ENCODE data around the gene NAA30.

NAA30 gene

DNA sequence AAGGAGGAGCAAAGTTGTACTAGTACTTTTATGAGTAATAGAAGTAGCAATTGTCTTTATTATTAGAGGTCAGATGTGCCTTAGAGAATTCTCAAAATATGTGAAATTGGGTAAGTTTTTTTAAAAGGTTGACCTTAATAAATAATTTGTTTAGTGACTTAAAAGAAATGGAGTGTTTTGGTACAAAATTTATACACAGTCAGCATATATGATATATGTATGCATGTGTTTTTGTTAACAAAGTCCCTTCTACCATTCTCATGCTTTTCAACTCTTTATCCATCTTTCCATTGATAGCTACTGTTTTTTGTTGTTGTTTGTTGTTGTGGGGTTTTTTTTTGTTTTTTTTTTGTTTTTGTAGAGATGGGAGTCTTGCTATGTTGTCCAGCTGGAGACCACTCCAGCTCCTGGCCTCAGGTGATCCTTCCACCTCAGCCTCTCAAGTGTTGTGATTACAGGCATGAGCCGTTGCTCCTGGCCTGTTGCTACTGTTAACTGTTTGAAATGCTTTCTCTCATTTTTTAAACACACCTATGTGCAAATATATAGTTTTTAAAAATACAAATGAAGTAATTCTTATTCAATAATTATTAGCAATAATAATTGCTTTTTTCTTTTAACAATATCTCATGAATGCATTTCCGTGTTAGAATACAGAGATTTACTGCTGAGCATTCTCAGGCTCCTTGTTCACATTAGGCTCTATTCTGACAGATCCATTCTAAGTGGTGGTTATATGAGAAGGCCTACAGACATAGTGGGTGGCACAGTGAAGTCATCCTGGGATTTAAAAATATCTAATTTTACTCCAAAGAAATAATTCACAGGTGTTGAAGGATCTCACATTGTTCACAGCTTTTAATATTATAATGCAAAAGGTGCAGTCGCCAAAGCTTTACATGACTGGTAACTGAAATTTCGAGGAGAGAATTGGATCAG is 10.4 kb downstream of the NAA30 start:
- no peak overlapping the region for H3K27ac ChIP-seq (ENCODE audit: low read length)
- peaks cover 2 to 4% of the 10 kb centered on the region in 2 donors for H3K36me3 ChIP-seq (ENCODE audit: control insufficient read depth in 2 of 2, insufficient read depth in 2 of 2, low read length in 2 of 2)
- H3K9me3 ChIP-seq (ENCODE audit: control insufficient read depth in 2 of 2, low read length in 2 of 2) = no peaks in the 10 kb centered on the region
- no peak overlapping the region for H3K9ac ChIP-seq (ENCODE audit: low read length in 2 of 2)
- H3K4me1 ChIP-seq (ENCODE audit: control insufficient read depth, insufficient read depth, low read length) = no peaks in the 10 kb centered on the region
- no peaks in the 10 kb centered on the region for H3K27me3 ChIP-seq (ENCODE audit: control insufficient read depth in 1 of 2, insufficient read depth in 2 of 2, low read length in 2 of 2)
- no peak overlapping the region for H3K4me3 ChIP-seq (ENCODE audit: low read length in 2 of 2)

DNA sequence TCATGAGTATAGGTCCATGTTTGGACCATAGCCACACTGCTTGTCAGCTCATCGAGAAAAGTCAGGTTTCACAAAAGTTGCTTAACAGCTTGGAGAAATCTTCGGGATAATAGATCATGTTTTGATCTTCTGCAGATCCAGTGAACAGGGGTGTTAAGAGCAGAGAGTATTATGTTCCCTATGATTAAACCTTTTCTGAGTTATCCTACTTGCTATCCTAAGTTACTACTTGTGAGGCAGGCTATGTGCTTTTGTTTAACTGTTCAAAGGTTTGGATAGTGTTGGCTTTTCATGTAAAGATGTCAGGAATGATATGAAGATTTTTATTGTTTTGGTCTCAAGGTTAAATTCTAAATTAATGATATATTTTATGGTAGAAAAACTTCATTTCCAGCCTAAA is 11.1 kb downstream of the NAA30 start:
- no peaks in the 10 kb centered on the region for H3K4me1 ChIP-seq (ENCODE audit: control insufficient read depth, insufficient read depth, low read length)

DNA sequence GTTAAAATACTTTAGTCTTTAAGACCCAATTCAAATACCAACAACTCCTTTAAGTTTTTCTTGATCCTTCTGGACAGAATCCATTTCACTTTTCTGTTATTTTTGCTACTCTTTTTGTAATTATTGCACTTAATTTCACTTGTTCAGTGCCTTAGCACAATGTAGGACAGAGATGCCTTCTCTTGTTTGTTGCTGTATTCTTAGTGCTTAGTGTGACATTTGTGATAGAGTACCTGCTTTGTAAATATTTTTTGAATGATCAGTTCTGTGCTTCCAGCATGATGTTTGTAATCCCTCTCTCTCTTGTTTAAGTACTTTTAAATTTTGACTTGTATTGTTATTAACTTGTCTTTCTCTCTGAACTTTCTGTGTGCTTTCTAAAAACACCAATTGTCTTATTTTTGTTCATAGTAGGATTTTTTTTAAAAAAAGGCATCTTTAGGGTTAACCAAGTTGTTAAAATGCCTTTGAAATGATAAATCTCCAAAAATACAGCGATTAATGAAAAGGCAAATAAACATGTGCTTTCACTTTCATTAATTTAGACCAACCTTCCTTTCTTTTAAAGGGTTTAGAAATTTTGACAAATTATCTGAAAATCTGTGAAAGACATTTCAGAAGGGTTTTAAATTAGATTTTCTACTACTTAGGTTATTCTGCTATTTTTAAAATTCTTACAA is 11.9 kb downstream of the NAA30 start:
- no peak overlapping the region for H3K4me3 ChIP-seq (ENCODE audit: low read length in 2 of 2)
- no peaks in the 10 kb centered on the region for H3K9me3 ChIP-seq (ENCODE audit: control insufficient read depth in 2 of 2, low read length in 2 of 2)
- no peak overlapping the region for H3K27ac ChIP-seq (ENCODE audit: low read length)
- no peaks in the 10 kb centered on the region for H3K4me1 ChIP-seq (ENCODE audit: control insufficient read depth, insufficient read depth, low read length)
- H3K36me3 ChIP-seq (ENCODE audit: control insufficient read depth in 2 of 2, insufficient read depth in 2 of 2, low read length in 2 of 2) = peaks cover 2 to 4% of the 10 kb centered on the region in 2 donors
- H3K9ac ChIP-seq (ENCODE audit: low read length in 2 of 2) = no peak overlapping the region
- H3K27me3 ChIP-seq (ENCODE audit: control insufficient read depth in 1 of 2, insufficient read depth in 2 of 2, low read length in 2 of 2) = no peaks in the 10 kb centered on the region

More for the DNA sequence above, 11.1 kb downstream of the NAA30 start:
- H3K27me3 ChIP-seq (ENCODE audit: control insufficient read depth in 1 of 2, insufficient read depth in 2 of 2, low read length in 2 of 2) = no peaks in the 10 kb centered on the region
- H3K9me3 ChIP-seq (ENCODE audit: control insufficient read depth in 2 of 2, low read length in 2 of 2) = no peaks in the 10 kb centered on the region
- no peak overlapping the region for H3K4me3 ChIP-seq (ENCODE audit: low read length in 2 of 2)
- H3K9ac ChIP-seq (ENCODE audit: low read length in 2 of 2) = no peak overlapping the region
- H3K27ac ChIP-seq (ENCODE audit: low read length) = no peak overlapping the region
- peaks cover 2 to 4% of the 10 kb centered on the region in 2 donors for H3K36me3 ChIP-seq (ENCODE audit: control insufficient read depth in 2 of 2, insufficient read depth in 2 of 2, low read length in 2 of 2)

DNA sequence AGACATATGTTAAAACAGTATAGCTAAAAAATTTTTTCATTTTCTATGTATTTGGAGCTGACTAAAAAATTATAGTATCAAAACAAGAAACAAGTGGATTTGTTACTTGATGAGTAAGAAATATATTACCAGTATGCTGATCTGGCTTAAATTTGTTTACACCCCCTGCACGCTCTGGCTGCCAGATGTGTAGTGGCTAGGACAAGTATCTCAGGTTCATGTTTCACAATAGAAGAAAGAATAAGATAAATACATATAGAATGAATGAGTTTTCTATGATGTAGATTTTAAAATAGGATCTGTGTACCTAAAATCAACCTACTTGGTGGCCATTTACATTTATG is 13.1 kb downstream of the NAA30 start:
- Histone ChIP-seq H3K9ac (ENCODE audit: low read length in 2 of 2) (no peak overlapping the region), H3K27me3 (ENCODE audit: control insufficient read depth in 1 of 2, insufficient read depth in 2 of 2, low read length in 2 of 2) (no peaks in the 10 kb centered on the region), H3K27ac (ENCODE audit: low read length) (no peak overlapping the region), H3K4me1 (ENCODE audit: control insufficient read depth, insufficient read depth, low read length) (no peaks in the 10 kb centered on the region), H3K36me3 (ENCODE audit: control insufficient read depth in 2 of 2, insufficient read depth in 2 of 2, low read length in 2 of 2) (peaks cover 2 to 4% of the 10 kb centered on the region in 2 donors), H3K4me3 (ENCODE audit: low read length in 2 of 2) (no peak overlapping the region), H3K9me3 (ENCODE audit: control insufficient read depth in 2 of 2, low read length in 2 of 2) (no peaks in the 10 kb centered on the region)

DNA sequence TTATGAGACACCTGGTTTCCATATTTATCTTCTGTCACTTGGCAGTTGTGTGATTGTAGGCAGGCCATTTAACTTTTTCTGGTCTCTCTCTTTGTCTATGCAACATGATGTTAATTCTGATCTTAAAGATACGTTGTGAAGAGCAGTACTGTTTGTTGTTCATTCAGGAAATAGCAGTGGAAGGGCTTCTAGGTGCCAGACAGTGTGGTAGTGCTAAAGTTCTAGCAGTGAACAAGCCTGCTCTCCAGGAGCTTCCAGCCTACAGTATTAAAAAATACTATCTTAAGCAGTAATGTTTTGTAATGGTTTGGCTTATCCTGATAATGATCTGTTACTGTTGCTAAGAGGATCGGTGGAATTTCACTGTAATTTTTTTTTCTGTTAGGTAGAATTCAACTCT is 15.2 kb downstream of the NAA30 start:
- Histone ChIP-seq H3K4me3 (ENCODE audit: low read length in 2 of 2) (no peak overlapping the region), H3K36me3 (ENCODE audit: control insufficient read depth in 2 of 2, insufficient read depth in 2 of 2, low read length in 2 of 2) (peaks cover 3 to 11% of the 10 kb centered on the region in 2 donors), H3K9ac (ENCODE audit: low read length in 2 of 2) (no peak overlapping the region), H3K4me1 (ENCODE audit: control insufficient read depth, insufficient read depth, low read length) (no peaks in the 10 kb centered on the region), H3K27ac (ENCODE audit: low read length) (no peak overlapping the region), H3K27me3 (ENCODE audit: control insufficient read depth in 1 of 2, insufficient read depth in 2 of 2, low read length in 2 of 2) (no peaks in the 10 kb centered on the region), H3K9me3 (ENCODE audit: control insufficient read depth in 2 of 2, low read length in 2 of 2) (no peaks in the 10 kb centered on the region)

DNA sequence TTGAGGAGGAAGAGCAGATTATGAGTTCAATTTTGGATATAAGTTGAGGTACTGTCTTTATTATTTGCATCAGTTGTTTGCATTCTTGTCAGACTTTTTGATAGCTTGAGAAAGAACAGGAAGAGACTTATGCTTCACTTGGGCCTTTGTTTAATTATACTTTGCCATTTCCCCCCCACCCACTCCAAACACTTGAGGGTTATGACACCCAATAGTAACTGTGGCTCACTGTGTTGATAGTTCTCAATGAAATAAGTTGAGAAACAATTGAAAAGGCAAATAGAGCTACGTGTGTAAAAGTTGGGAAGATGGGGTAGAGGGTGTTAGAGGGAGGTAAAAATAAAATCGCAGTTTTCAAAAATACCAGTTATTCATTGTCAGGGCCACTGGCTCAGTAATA is 17.7 kb downstream of the NAA30 start:
- no peak overlapping the region for H3K4me3 ChIP-seq (ENCODE audit: low read length in 2 of 2)
- H3K27ac ChIP-seq (ENCODE audit: low read length) = no peak overlapping the region
- H3K36me3 ChIP-seq (ENCODE audit: control insufficient read depth in 2 of 2, insufficient read depth in 2 of 2, low read length in 2 of 2) = peaks cover 3 to 18% of the 10 kb centered on the region in 2 donors
- no peaks in the 10 kb centered on the region for H3K9me3 ChIP-seq (ENCODE audit: control insufficient read depth in 2 of 2, low read length in 2 of 2)
- H3K27me3 ChIP-seq (ENCODE audit: control insufficient read depth in 1 of 2, insufficient read depth in 2 of 2, low read length in 2 of 2) = no peaks in the 10 kb centered on the region
- H3K9ac ChIP-seq (ENCODE audit: low read length in 2 of 2) = no peak overlapping the region
- H3K4me1 ChIP-seq (ENCODE audit: control insufficient read depth, insufficient read depth, low read length) = no peaks in the 10 kb centered on the region

DNA sequence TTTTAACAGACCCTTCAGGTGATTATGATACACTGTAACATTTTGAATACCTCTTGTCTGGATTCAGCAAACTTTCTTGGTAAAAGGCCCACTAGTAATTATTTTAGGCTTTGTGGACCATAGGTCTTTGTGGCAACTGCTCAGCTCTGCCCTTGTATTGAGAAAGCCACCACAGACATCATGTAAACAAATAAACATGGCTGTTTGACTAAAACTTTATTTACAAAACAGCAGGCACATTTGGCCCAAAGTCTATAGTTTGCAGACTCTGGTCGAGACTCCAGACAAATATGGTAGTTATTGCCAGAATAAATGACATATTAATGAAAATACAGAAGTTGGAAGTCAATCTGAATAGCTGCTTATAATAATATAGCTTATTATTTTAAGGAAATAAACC is 18.2 kb downstream of the NAA30 start:
- H3K36me3 ChIP-seq (ENCODE audit: control insufficient read depth in 2 of 2, insufficient read depth in 2 of 2, low read length in 2 of 2) = peaks cover 3 to 18% of the 10 kb centered on the region in 2 donors
- no peak overlapping the region for H3K27ac ChIP-seq (ENCODE audit: low read length)
- H3K9ac ChIP-seq (ENCODE audit: low read length in 2 of 2) = no peak overlapping the region
- H3K4me1 ChIP-seq (ENCODE audit: control insufficient read depth, insufficient read depth, low read length) = no peaks in the 10 kb centered on the region
- no peak overlapping the region for H3K4me3 ChIP-seq (ENCODE audit: low read length in 2 of 2)
- no peaks in the 10 kb centered on the region for H3K27me3 ChIP-seq (ENCODE audit: control insufficient read depth in 1 of 2, insufficient read depth in 2 of 2, low read length in 2 of 2)
- no peaks in the 10 kb centered on the region for H3K9me3 ChIP-seq (ENCODE audit: control insufficient read depth in 2 of 2, low read length in 2 of 2)

DNA sequence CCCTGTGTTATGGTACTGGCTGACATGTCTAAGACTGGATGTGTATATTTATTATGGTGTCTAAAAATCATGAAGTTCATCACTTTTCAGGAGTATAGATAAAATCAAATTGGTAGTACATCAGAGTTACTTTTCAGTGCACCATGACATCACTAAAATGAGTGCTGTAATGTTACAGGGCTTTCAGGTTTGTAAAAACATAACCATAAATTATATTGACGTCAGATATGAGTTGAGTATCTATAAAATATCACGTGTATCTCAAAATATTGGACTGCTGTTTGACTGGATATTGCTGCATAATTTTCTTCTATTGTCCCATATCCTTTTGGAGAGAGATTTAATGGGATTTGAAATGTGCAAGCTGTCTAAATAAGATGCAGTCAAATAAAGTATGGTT is 22.0 kb downstream of the NAA30 start:
- H3K27me3 ChIP-seq (ENCODE audit: control insufficient read depth in 1 of 2, insufficient read depth in 2 of 2, low read length in 2 of 2) = no peaks in the 10 kb centered on the region
- H3K36me3 ChIP-seq (ENCODE audit: control insufficient read depth in 2 of 2, insufficient read depth in 2 of 2, low read length in 2 of 2) = peaks cover 3 to 16% of the 10 kb centered on the region in 2 donors
- H3K9ac ChIP-seq (ENCODE audit: low read length in 2 of 2) = no peak overlapping the region
- no peak overlapping the region for H3K4me3 ChIP-seq (ENCODE audit: low read length in 2 of 2)
- H3K9me3 ChIP-seq (ENCODE audit: control insufficient read depth in 2 of 2, low read length in 2 of 2) = no peaks in the 10 kb centered on the region
- H3K27ac ChIP-seq (ENCODE audit: low read length) = no peak overlapping the region
- no peaks in the 10 kb centered on the region for H3K4me1 ChIP-seq (ENCODE audit: control insufficient read depth, insufficient read depth, low read length)

DNA sequence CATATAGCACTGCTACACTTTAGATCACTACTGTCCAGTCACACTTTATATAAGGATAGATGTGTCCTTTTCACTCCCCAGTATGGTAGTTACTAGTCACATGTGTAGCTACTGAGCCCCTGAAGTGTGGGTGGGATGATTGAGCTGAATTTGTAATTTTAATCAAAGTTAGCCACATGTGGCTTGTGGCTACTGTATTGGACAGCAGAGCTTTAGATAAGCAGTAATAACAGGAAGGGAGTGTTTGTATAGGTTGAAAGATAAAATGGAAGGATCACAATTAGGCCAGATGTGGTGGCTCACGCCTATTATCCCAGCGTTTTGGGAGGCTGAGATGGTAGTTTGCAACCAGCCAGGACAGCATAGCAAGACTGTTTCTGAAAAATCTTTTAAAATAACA is 23.5 kb downstream of the NAA30 start:
- Histone ChIP-seq H3K9ac (ENCODE audit: low read length in 2 of 2) (no peak overlapping the region), H3K4me3 (ENCODE audit: low read length in 2 of 2) (no peak overlapping the region), H3K9me3 (ENCODE audit: control insufficient read depth in 2 of 2, low read length in 2 of 2) (no peaks in the 10 kb centered on the region), H3K27me3 (ENCODE audit: control insufficient read depth in 1 of 2, insufficient read depth in 2 of 2, low read length in 2 of 2) (no peaks in the 10 kb centered on the region), H3K27ac (ENCODE audit: low read length) (no peak overlapping the region), H3K4me1 (ENCODE audit: control insufficient read depth, insufficient read depth, low read length) (no peaks in the 10 kb centered on the region), H3K36me3 (ENCODE audit: control insufficient read depth in 2 of 2, insufficient read depth in 2 of 2, low read length in 2 of 2) (peaks cover 3 to 16% of the 10 kb centered on the region in 2 donors)

DNA sequence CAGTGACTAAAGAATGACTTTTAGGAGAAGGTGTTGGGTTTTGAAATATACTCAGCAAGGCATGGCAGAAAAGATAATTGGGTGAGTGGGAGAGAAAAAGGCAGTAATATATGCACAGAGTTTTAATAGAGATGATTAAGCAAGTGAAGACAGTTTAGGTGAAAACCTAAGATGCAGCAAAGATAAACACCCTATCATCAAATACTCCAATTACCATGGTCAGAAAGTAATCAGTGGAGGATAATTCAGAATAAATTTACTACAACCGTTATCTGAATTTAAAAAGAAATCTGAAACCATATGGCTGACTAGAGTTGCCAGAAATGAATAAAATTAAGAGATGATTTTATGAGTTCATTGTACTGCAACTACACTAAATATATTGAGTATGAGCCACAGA is 26.8 kb downstream of the NAA30 start:
- no peak overlapping the region for H3K9ac ChIP-seq (ENCODE audit: low read length in 2 of 2)
- H3K27ac ChIP-seq (ENCODE audit: low read length) = no peak overlapping the region
- no peak overlapping the region for H3K4me3 ChIP-seq (ENCODE audit: low read length in 2 of 2)
- H3K36me3 ChIP-seq (ENCODE audit: control insufficient read depth in 2 of 2, insufficient read depth in 2 of 2, low read length in 2 of 2) = no peaks in the 10 kb centered on the region
- H3K27me3 ChIP-seq (ENCODE audit: control insufficient read depth in 1 of 2, insufficient read depth in 2 of 2, low read length in 2 of 2) = no peaks in the 10 kb centered on the region
- no peaks in the 10 kb centered on the region for H3K4me1 ChIP-seq (ENCODE audit: control insufficient read depth, insufficient read depth, low read length)
- no peaks in the 10 kb centered on the region for H3K9me3 ChIP-seq (ENCODE audit: control insufficient read depth in 2 of 2, low read length in 2 of 2)

DNA sequence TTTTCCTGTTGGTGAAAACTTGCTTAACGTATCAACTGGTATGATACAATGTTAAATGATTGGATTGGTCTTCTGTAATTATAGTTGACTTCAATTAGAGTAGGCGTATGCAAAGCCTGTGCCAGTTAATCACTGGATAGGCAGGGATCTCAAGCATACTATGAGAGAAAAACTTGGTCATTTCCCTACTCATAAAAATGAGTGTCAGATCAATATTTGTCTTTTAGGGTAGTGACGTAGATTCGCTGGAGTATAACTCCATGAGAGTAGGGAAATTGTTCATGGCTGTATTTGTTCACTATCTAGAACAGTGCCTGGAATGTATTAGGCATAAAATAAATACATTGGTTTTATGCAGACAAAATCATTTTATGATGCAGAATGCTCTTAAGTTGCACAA is 28.6 kb downstream of the NAA30 start:
- H3K9ac ChIP-seq (ENCODE audit: low read length in 2 of 2) = no peak overlapping the region
- no peaks in the 10 kb centered on the region for H3K4me1 ChIP-seq (ENCODE audit: control insufficient read depth, insufficient read depth, low read length)
- H3K27me3 ChIP-seq (ENCODE audit: control insufficient read depth in 1 of 2, insufficient read depth in 2 of 2, low read length in 2 of 2) = no peaks in the 10 kb centered on the region
- no peak overlapping the region for H3K4me3 ChIP-seq (ENCODE audit: low read length in 2 of 2)
- no peaks in the 10 kb centered on the region for H3K36me3 ChIP-seq (ENCODE audit: control insufficient read depth in 2 of 2, insufficient read depth in 2 of 2, low read length in 2 of 2)
- H3K9me3 ChIP-seq (ENCODE audit: control insufficient read depth in 2 of 2, low read length in 2 of 2) = no peaks in the 10 kb centered on the region
- no peak overlapping the region for H3K27ac ChIP-seq (ENCODE audit: low read length)
